K562 (cell line): Measurements from ENCODE around the gene NDST1. TPM values are rescaled to one million over a fixed set of nuclear protein-coding genes. Genes with fewer than 3 reads are reported as not detected.

ENCODE experiments used
- ATF1 ChIP-seq, 2 experiments: fragments of 450-650 bp in 1 of 2; IDR thresholded peaks; 2 replicates each; pipeline ENCODE4 v1.6.1; 2016; ENCODE audit warnings: missing compliant biosample characterization in 1 of 2, missing genetic modification characterization in 1 of 2
- CBFB ChIP-seq: sonication (generic); formaldehyde crosslinking; IDR thresholded peaks from 2 replicates; pipeline ENCODE4 v1.4.0; 2020; ENCODE audit warnings: mild to moderate bottlenecking, missing genetic modification reagents
- FUS ChIP-seq: fragments of 200-400 bp; formaldehyde crosslinking; optimal IDR thresholded peaks from 2 replicates; pipeline ENCODE3; 2017; ENCODE audit warnings: low read depth, low read length
- L3MBTL2 ChIP-seq: fragments of 450-650 bp; IDR thresholded peaks from 2 replicates; pipeline ENCODE4 v1.6.1; 2016; ENCODE audit warnings: mild to moderate bottlenecking, moderate library complexity
- PML ChIP-seq: IDR thresholded peaks from 2 replicates; pipeline ENCODE4 v1.6.1; 2012; ENCODE audit warnings: low read length, inconsistent platforms
- PYGO2 ChIP-seq: fragments of 450-650 bp; IDR thresholded peaks from 2 replicates; pipeline ENCODE4 v1.6.1; 2016; ENCODE audit warnings: mild to moderate bottlenecking, missing genetic modification characterization, moderate library complexity, missing compliant biosample characterization
- YY1 ChIP-seq, 3 experiments: IDR thresholded peaks; 2 replicates each; pipeline ENCODE4 v1.6.1; 2011; ENCODE audit warnings: low read length in 2 of 3, mild to moderate bottlenecking in 2 of 3, moderate library complexity in 2 of 3, borderline replicate concordance in 1 of 3, control low read depth in 1 of 3, low read depth in 1 of 3; ENCODE audit not compliant: insufficient read depth in 3 of 3, insufficient replicate concordance in 2 of 3, control insufficient read depth in 1 of 3, insufficient read length in 1 of 3; ENCODE audit errors: extremely low read depth in 1 of 3
- ZC3H8 ChIP-seq: fragments of 450-650 bp; IDR thresholded peaks from 2 replicates; pipeline ENCODE4 v1.6.1; 2017
- polyA plus RNA-seq, 8 experiments: library from polyadenylated mRNA; depleted of rRNA in 4 of 8; stranded (reverse) in 5 of 8; unstranded in 3 of 8; fragments of >200 nt; fragmentation: Nextera tagmentation in 2 of 8; fragmentation: Illumina TruSeq in 1 of 8; extraction: Ambion mirVana in 2 of 8; extraction: Trizol in 1 of 8; gene quantifications; 2 replicates each; pipeline versions ENCODE4 v1.2.1 to v1.2.3, GENCODE V29; 2011 to 2014; ENCODE audit warnings: inconsistent platforms in 1 of 8, missing spikeins in 1 of 8
- total RNA-seq, 7 experiments: library from RNA; depleted of rRNA in 6 of 7; stranded (reverse); fragments of >200 nt in 6 of 7; fragmentation: Illumina TruSeq in 2 of 7; extraction: Trizol in 2 of 7; gene quantifications; 2 replicates each; pipeline versions ENCODE4 v1.2.1 to v1.2.3, GENCODE V29; 2011 to 2021; ENCODE audit warnings: low replicate concordance in 1 of 7
- TF ChIP-seq, protein P1 (sequence below): fragments of 450-650 bp; IDR thresholded peaks from 2 replicates; pipeline ENCODE4 v1.6.1; 2016; ENCODE audit warnings: mild to moderate bottlenecking, moderate library complexity
- TF ChIP-seq, protein P2 (sequence below): fragments of 250-450 bp; sonication (Bioruptor Pico); IDR thresholded peaks from 2 replicates; pipeline ENCODE4 v1.8.0; 2022; ENCODE audit warnings: inconsistent platforms, mild to moderate bottlenecking, moderate library complexity, borderline replicate concordance
- TF ChIP-seq, protein P3 (sequence below), 2 experiments: IDR thresholded peaks; 2 replicates each; pipeline ENCODE4 v1.6.1; 2012; ENCODE audit warnings: improper control_type of control experiment in 2 of 2, low read depth in 2 of 2, low read length in 2 of 2, borderline replicate concordance in 1 of 2

The NDST1 gene
- total and polyA plus RNA-seq, 9 of the 15 experiments (the other 6 are each of a cell fraction or from before 2014, with no cell fraction given) = 0.38 to 47.9 (median 9.9) TPM

DNA sequence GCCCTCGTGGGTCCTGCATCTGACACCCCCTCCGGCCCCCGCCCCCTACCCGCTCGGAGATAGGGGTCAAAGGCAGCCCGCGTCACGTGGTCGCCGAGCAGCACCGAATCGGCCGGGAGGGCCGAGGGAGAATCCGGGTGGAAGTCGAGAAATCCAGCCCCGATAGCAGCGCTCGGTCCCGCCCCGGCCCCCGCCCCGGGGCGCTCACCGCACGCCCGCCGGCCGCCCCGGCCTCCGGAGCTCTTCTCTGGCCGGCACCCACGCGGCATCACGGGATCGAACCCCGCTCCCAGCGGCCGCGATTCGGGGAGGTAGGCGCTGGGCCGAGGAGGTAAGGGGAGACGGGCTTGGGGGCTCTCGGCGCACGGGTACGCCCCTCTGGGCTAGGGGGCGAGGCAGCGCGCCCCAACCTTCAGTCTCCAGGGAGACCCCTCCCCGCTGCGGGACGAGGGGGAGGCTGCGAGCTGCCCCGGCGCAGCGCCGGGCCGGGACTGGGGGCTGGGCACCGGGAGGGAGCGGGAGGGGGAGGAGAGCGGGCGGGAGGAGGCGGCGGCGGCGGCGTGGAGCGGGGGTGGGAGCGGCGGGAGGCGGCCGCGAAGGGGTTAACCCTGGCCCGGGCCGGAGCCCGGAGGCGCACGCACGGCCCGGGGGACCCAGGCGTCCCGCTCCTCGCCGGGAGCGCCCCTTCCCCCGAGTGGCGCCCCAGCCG lies 22.1 kb upstream of the NDST1 start (continued):
- no peak for TF ChIP-seq PYGO2 (tag)
- TF ChIP-seq, protein P1, sequence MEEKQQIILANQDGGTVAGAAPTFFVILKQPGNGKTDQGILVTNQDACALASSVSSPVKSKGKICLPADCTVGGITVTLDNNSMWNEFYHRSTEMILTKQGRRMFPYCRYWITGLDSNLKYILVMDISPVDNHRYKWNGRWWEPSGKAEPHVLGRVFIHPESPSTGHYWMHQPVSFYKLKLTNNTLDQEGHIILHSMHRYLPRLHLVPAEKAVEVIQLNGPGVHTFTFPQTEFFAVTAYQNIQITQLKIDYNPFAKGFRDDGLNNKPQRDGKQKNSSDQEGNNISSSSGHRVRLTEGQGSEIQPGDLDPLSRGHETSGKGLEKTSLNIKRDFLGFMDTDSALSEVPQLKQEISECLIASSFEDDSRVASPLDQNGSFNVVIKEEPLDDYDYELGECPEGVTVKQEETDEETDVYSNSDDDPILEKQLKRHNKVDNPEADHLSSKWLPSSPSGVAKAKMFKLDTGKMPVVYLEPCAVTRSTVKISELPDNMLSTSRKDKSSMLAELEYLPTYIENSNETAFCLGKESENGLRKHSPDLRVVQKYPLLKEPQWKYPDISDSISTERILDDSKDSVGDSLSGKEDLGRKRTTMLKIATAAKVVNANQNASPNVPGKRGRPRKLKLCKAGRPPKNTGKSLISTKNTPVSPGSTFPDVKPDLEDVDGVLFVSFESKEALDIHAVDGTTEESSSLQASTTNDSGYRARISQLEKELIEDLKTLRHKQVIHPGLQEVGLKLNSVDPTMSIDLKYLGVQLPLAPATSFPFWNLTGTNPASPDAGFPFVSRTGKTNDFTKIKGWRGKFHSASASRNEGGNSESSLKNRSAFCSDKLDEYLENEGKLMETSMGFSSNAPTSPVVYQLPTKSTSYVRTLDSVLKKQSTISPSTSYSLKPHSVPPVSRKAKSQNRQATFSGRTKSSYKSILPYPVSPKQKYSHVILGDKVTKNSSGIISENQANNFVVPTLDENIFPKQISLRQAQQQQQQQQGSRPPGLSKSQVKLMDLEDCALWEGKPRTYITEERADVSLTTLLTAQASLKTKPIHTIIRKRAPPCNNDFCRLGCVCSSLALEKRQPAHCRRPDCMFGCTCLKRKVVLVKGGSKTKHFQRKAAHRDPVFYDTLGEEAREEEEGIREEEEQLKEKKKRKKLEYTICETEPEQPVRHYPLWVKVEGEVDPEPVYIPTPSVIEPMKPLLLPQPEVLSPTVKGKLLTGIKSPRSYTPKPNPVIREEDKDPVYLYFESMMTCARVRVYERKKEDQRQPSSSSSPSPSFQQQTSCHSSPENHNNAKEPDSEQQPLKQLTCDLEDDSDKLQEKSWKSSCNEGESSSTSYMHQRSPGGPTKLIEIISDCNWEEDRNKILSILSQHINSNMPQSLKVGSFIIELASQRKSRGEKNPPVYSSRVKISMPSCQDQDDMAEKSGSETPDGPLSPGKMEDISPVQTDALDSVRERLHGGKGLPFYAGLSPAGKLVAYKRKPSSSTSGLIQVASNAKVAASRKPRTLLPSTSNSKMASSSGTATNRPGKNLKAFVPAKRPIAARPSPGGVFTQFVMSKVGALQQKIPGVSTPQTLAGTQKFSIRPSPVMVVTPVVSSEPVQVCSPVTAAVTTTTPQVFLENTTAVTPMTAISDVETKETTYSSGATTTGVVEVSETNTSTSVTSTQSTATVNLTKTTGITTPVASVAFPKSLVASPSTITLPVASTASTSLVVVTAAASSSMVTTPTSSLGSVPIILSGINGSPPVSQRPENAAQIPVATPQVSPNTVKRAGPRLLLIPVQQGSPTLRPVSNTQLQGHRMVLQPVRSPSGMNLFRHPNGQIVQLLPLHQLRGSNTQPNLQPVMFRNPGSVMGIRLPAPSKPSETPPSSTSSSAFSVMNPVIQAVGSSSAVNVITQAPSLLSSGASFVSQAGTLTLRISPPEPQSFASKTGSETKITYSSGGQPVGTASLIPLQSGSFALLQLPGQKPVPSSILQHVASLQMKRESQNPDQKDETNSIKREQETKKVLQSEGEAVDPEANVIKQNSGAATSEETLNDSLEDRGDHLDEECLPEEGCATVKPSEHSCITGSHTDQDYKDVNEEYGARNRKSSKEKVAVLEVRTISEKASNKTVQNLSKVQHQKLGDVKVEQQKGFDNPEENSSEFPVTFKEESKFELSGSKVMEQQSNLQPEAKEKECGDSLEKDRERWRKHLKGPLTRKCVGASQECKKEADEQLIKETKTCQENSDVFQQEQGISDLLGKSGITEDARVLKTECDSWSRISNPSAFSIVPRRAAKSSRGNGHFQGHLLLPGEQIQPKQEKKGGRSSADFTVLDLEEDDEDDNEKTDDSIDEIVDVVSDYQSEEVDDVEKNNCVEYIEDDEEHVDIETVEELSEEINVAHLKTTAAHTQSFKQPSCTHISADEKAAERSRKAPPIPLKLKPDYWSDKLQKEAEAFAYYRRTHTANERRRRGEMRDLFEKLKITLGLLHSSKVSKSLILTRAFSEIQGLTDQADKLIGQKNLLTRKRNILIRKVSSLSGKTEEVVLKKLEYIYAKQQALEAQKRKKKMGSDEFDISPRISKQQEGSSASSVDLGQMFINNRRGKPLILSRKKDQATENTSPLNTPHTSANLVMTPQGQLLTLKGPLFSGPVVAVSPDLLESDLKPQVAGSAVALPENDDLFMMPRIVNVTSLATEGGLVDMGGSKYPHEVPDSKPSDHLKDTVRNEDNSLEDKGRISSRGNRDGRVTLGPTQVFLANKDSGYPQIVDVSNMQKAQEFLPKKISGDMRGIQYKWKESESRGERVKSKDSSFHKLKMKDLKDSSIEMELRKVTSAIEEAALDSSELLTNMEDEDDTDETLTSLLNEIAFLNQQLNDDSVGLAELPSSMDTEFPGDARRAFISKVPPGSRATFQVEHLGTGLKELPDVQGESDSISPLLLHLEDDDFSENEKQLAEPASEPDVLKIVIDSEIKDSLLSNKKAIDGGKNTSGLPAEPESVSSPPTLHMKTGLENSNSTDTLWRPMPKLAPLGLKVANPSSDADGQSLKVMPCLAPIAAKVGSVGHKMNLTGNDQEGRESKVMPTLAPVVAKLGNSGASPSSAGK = peak; percentile 50; the same call in 1 of the 2 replicates
- peak; percentile 64 for TF ChIP-seq L3MBTL2
- TF ChIP-seq FUS = peak; percentile 31
- peak; percentile 38; the same call in 1 of the 2 replicates for TF ChIP-seq PML
- TF ChIP-seq, protein P2, sequence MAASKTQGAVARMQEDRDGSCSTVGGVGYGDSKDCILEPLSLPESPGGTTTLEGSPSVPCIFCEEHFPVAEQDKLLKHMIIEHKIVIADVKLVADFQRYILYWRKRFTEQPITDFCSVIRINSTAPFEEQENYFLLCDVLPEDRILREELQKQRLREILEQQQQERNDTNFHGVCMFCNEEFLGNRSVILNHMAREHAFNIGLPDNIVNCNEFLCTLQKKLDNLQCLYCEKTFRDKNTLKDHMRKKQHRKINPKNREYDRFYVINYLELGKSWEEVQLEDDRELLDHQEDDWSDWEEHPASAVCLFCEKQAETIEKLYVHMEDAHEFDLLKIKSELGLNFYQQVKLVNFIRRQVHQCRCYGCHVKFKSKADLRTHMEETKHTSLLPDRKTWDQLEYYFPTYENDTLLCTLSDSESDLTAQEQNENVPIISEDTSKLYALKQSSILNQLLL (CRISPR knock-in tag) = no peak
- no peak for TF ChIP-seq ZC3H8
- TF ChIP-seq, protein P3, sequence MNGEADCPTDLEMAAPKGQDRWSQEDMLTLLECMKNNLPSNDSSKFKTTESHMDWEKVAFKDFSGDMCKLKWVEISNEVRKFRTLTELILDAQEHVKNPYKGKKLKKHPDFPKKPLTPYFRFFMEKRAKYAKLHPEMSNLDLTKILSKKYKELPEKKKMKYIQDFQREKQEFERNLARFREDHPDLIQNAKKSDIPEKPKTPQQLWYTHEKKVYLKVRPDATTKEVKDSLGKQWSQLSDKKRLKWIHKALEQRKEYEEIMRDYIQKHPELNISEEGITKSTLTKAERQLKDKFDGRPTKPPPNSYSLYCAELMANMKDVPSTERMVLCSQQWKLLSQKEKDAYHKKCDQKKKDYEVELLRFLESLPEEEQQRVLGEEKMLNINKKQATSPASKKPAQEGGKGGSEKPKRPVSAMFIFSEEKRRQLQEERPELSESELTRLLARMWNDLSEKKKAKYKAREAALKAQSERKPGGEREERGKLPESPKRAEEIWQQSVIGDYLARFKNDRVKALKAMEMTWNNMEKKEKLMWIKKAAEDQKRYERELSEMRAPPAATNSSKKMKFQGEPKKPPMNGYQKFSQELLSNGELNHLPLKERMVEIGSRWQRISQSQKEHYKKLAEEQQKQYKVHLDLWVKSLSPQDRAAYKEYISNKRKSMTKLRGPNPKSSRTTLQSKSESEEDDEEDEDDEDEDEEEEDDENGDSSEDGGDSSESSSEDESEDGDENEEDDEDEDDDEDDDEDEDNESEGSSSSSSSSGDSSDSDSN (IDR thresholded peaks at IDR 0.05; ENCODE audit: borderline replicate concordance in 1 of 2, low read depth in 2 of 2, low read length in 2 of 2) = peak in 1 of 2 experiments; percentile 79; a peak in 2 of 4 replicates
- TF ChIP-seq CBFB (CRISPR knock-in tag) = no peak
- no peak for TF ChIP-seq YY1 (IDR thresholded peaks at IDR 0.05; ENCODE audit: borderline replicate concordance in 1 of 3, control insufficient read depth in 1 of 3, extremely low read depth in 1 of 3, insufficient read depth in 3 of 3, insufficient read length in 1 of 3, insufficient replicate concordance in 2 of 3, low read depth in 1 of 3, low read length in 2 of 3)
- TF ChIP-seq ATF1 (CRISPR knock-in tag; IDR thresholded peaks at IDR 0.05) = no peak
- TF ChIP-seq ATF1 (tag; IDR thresholded peaks at IDR 0.05) = 0 out of 2 replicates have a peak, but pooled peaks have one; percentile 16
